ENCODE results near the gene MVB12A.

Gene MVB12A

GRCh38 chr19:17419621-17420474, at the start of gene MVB12A:
TSS of gene MVB12A (plus strand) at chr19:17420047. CDS start at chr19:17420136, 89 bp downstream.
- peak; percentile 98 for DNase-seq

- no peak for DNase-seq
Observed at GRCh38 chr19:17376935-17377600, 42.8 kb upstream of the MVB12A start, which contains the start of gene PLVAP. TSS of gene PLVAP (minus strand) at chr19:17377342. CDS start at chr19:17377288, 54 bp downstream.

GRCh38 chr19:17378271-17378670, 41.6 kb upstream of the MVB12A start:
- DNase-seq, result no peak

GRCh38 chr19:17379221-17379631, 40.6 kb upstream of the MVB12A start:
- no peak for DNase-seq

GRCh38 chr19:17380426-17381138, 39.3 kb upstream of the MVB12A start:
- no peak for DNase-seq

- peak; percentile 70 for DNase-seq
Observed at GRCh38 chr19:17385878-17386611, 33.8 kb upstream of the MVB12A start.

- no peak for DNase-seq
Observed at GRCh38 chr19:17389288-17389687, 30.6 kb upstream of the MVB12A start.

- no peak for DNase-seq
Observed at GRCh38 chr19:17389957-17390664, 29.7 kb upstream of the MVB12A start.

- peak; percentile 94 for DNase-seq
Observed at GRCh38 chr19:17390665-17391370, 29.0 kb upstream of the MVB12A start.

GRCh38 chr19:17391371-17392151, 28.3 kb upstream of the MVB12A start:
- no peak for DNase-seq

- DNase-seq, result no peak
Observed at GRCh38 chr19:17393002-17393401, 26.8 kb upstream of the MVB12A start.

GRCh38 chr19:17393914-17394313, 25.9 kb upstream of the MVB12A start, which contains the start of gene CCDC194:
TSS of gene CCDC194 (minus strand) at chr19:17394196. CDS start at chr19:17394158, 38 bp downstream.
- DNase-seq, result no peak

- peak; percentile 91 for DNase-seq
Observed at GRCh38 chr19:17394891-17395415, 24.9 kb upstream of the MVB12A start.

GRCh38 chr19:17398902-17399527, 20.8 kb upstream of the MVB12A start:
- no peak for DNase-seq

GRCh38 chr19:17401628-17402027, 18.2 kb upstream of the MVB12A start:
- no peak for DNase-seq

GRCh38 chr19:17402982-17403855, 16.6 kb upstream of the MVB12A start:
- peak; percentile 62 for DNase-seq

GRCh38 chr19:17404015-17404414, 15.8 kb upstream of the MVB12A start:
- DNase-seq, result peak; percentile 40

- peak; percentile 39 for DNase-seq
Observed at GRCh38 chr19:17404621-17405249, 15.1 kb upstream of the MVB12A start.

Measured in activated CD4-positive, alpha-beta T cell treated with anti-CD3 and anti-CD28 coated beads, Interleukin-2, Interleukin-6, amounts not matched to agents 100 ng/mL and 50 ng/mL, durations not matched to agents 16 hours and 8 hours (primary cell).